D341Med (cell line): ENCODE data around the gene TP53I13.

Source experiments
- DNase-seq: peaks from one replicate; pipeline ENCODE4 v3.0.0; 2012; ENCODE audit warnings: low spot score

Gene TP53I13

DNA sequence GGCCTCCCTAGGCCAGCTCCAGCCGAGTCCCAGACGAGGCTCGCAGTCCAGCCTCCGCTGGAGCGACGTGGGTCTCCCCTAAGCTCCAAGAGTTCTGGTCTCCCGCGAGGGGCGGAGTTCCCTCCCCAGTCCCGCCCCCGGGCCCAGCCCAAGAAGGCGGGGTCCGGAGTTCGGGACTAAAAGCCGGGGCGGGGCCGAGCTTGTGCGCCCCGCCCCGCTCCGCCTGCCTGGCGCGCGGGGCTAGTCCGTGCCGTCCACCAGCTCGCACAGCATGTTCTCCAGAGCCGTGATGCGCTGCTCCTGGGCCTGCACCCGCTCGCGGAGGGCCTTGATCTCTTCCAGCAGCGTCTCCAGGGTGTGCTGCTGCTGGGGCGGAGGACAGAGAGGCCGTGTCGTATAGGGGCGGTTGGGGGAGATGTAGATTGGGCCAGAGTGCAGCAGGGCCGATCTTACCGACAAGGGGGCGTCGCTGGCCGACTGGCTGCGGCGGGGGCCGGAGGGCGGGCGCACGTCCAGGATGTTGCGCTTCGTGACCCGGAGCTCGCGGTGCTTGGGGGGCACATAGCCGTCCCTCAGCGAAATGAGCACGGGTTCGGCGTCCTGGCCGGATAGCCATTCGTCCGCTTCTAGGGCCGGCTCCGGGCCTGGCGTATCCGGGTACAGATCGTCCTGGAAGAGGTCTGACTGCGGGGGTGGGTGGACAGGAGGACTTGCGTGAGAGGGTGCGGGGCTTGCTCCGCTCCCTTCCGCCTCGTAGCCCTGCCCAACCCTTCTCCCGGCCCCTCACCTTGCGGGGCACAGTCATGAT lies 47.2 kb downstream of the TP53I13 start:
- DNase-seq, result peak; percentile 94

DNA sequence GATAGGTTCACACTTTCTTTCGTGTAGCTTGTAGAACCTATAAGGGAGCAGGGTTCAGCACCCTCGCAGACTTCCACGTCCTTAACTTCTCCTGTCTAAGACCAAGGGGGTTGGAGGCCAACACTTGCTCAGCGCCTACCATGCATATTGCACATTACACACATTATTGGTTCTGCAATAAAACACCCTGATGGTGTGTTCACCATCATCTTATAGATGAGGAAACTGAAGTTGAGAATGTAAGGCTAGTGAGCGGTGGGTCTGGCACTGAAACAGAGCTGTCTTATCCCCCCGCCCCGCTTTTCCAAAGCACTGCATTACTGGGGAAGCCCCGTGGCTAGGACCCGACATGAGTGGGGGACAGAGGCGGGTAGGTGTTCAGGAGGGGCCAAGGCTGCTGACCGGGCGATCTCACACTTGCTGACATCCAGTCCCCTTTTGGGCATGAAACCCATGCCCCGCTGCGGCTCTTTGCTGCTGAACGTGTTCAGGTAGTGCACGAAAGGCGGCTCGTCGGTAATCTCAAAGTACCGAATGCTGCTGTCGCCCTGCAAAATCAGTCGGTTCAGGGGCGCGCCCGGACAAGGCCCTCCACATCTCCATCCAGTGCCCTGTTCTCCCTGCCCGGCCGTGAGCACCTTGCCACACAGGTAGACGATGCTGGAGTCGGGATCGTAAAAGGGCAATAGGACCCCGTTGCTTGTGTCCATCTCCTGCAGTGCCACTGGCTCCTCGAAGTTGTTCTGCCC lies 48.0 kb downstream of the TP53I13 start:
- DNase-seq, result no peak

DNA sequence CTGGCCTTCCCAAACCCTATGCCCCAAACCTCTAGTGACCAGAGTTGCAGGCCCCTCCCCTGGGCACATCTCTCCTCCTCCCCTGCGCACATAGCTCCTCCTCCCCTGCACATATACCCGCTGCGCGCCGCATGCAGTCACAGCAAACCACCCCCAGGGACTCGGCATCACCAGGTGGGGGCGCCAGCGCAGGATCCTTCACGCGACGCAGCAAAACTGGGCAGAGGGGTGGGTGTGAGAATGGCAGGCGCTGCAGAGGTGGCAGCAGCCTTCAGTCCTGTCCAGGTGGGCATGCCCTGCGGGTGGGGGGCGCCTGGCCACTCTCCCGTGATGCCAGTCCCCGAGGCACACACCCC lies 48.6 kb downstream of the TP53I13 start:
- peak; percentile 87 for DNase-seq

GRCh38 chr17:29617481-29618271 lies 49.2 kb downstream of the TP53I13 start:
- peak; percentile 97 for DNase-seq

DNA sequence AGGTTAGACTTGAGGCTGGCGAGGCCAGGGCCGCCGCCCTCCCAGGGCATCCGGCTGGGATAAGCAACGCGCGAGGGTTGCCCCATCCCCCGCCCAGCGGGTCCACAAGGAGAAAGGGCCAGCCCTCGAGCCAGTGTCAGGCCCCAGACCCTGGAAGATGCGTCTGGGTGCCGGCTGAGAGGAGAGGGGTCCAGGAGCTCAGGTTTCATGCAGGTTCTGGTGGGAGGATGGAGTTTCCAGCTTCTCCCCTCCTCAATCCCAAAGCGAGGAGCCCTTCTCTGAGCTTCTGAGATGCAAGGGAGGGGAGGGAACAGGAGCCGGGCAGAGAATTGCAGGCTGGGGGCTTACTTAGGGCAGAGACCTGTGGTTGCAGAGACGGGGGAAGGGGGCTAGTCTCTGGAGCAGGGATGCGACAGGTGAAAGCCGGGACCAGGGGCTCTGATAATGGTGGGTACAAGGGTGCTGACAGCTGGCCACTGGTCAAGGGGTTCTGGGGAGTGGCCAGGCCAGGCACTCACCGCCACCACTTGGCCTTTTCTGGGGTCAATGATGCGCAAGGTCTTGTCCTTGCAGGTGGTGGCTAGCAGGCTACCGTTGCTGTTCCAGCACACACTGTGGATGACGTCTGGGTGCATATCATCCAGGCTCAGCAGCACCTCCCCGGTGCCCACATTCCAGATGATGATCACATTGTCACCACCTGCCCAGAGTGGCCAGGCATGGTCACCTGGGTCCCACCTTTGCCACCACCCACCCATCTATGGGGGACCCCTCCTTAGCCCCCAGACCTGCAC lies 50.0 kb downstream of the TP53I13 start:
- DNase-seq, result no peak

DNA sequence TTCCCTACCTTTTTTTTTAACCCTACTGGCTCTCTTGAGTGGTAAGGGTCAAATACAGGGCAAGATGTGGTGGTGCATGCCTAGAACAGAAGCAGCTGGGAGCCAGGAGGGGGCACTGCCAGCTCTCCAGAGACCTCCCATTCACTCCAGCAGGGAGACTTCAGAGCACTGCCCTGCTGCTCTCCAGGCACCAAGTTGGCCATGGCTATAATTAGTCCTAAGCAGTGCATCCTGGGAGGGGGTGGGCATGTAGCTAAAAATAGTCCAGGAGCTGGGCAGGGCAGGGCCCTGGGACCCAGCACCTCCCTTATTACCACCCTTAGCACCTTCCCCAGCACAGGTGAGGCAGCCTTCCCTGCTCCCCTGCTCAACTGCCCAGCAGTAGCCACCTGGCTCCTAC lies 50.8 kb downstream of the TP53I13 start:
- no peak for DNase-seq

GRCh38 chr17:29620271-29620670 lies 51.8 kb downstream of the TP53I13 start:
- no peak for DNase-seq

GRCh38 chr17:29620779-29621500 lies 52.4 kb downstream of the TP53I13 start:
- no peak for DNase-seq

DNA sequence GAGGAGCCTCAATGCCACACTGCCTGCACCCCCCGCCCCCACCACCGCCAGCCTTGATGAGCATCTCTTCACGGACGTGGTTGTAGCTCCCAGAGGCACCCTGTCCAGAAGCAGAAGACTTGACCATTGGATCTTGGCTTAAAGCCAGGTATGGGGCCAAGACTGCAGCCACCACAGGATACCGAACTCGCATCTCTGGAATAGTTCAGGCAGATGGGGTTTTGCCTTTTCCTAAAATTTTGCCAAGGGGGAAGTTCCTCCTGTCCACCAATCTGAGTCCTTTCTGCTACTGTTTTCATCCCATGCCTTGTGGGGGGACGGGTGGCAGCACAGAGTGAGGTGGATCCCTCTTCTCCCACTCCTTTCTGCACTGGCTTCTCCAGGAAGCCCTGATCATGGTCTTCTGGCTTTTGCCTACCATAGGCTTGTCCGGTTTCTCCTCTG lies 53.3 kb downstream of the TP53I13 start:
- DNase-seq, result no peak
